ENCODE results near the gene ITGB6.

- TF ChIP-seq POLR2AphosphoS5 (IDR thresholded peaks at IDR 0.05; ENCODE audit: low read depth, low read length) (no peak), TAF1 (IDR thresholded peaks at IDR 0.05; ENCODE audit: borderline replicate concordance, low read depth, low read length) (no peak), POLR2A (IDR thresholded peaks at IDR 0.05; ENCODE audit: low read depth, low read length) (no peak)
Observed at GRCh38 chr2:160221391-160222276, 21.6 kb upstream of the ITGB6 start.
